ENCODE data around the gene COPRS. TPM values are rescaled to one million over a fixed set of nuclear protein-coding genes. Genes with fewer than 3 reads are reported as not detected.

Gene COPRS
- total and polyA plus RNA-seq, 2 of the 4 experiments (the other 2 are of a cell fraction): 95.3 to 123 TPM

Other genes starting within 250 kb of the COPRS start
- 29.9 and 53.3 TPM in 2 replicates for gene UTP6, start 42.5 kb upstream of the COPRS start, total RNA-seq (2012; rRNA removed)
- 24.4 and 32.4 TPM in 2 replicates for gene UTP6, start 42.5 kb upstream of the COPRS start, polyA plus RNA-seq (2012; rRNA removed)
- gene SUZ12, start 77.8 kb upstream of the COPRS start, total RNA-seq (2012; rRNA removed): 12.2 and 18.6 TPM in 2 replicates
- gene SUZ12, start 77.8 kb upstream of the COPRS start, polyA plus RNA-seq (2012; rRNA removed): 9.9 and 12.3 TPM in 2 replicates
- 4.3 and 4.7 TPM in 2 replicates for gene LRRC37B, start 148.1 kb upstream of the COPRS start, total RNA-seq (2012; rRNA removed)
- 4.7 and 7.2 TPM in 2 replicates for gene LRRC37B, start 148.1 kb upstream of the COPRS start, polyA plus RNA-seq (2012; rRNA removed)